NT2/D1 (cell line): ENCODE data around the gene METTL16.

ENCODE experiments used
- DNase-seq: peaks from one replicate; pipeline ENCODE4 v3.0.0-alpha.2; 2011; ENCODE audit warnings: low read depth, low spot score
- H3K27me3 ChIP-seq: 2 replicates; pipeline ENCODE4 v1.6.0; 2011; ENCODE audit warnings: mild to moderate bottlenecking; ENCODE audit not compliant: insufficient read length, insufficient read depth
- H3K36me3 ChIP-seq: 2 replicates; pipeline ENCODE4 v1.6.1; 2011; ENCODE audit warnings: mild to moderate bottlenecking, low read length, mixed read lengths; ENCODE audit not compliant: insufficient read depth, insufficient read length
- H3K4me1 ChIP-seq: 2 replicates; pipeline ENCODE4 v1.5.1; 2011; ENCODE audit not compliant: insufficient read depth, insufficient read length
- H3K4me3 ChIP-seq: 2 replicates; pipeline ENCODE4 v1.5.1; 2011; ENCODE audit warnings: low read depth; ENCODE audit not compliant: insufficient read length
- H3K9ac ChIP-seq: 2 replicates; pipeline ENCODE4 v1.6.0; 2011; ENCODE audit warnings: low read depth; ENCODE audit not compliant: insufficient read length
- H3K9me3 ChIP-seq: 2 replicates; pipeline ENCODE4 v1.5.1; 2011; ENCODE audit warnings: mild to moderate bottlenecking, low read length; ENCODE audit not compliant: insufficient read depth
- SUZ12 ChIP-seq: IDR thresholded peaks from 2 replicates; pipeline ENCODE4 v1.6.1; 2011; ENCODE audit not compliant: insufficient read length, insufficient read depth; ENCODE audit errors: extremely low read depth
- YY1 ChIP-seq: IDR thresholded peaks from 2 replicates; pipeline ENCODE4 v1.6.1; 2011; ENCODE audit not compliant: insufficient read length, insufficient read depth
- ZNF274 ChIP-seq: IDR thresholded peaks from 2 replicates; pipeline ENCODE4 v1.6.1; 2011; ENCODE audit warnings: mild to moderate bottlenecking, low read depth, low read length

The METTL16 gene

DNA sequence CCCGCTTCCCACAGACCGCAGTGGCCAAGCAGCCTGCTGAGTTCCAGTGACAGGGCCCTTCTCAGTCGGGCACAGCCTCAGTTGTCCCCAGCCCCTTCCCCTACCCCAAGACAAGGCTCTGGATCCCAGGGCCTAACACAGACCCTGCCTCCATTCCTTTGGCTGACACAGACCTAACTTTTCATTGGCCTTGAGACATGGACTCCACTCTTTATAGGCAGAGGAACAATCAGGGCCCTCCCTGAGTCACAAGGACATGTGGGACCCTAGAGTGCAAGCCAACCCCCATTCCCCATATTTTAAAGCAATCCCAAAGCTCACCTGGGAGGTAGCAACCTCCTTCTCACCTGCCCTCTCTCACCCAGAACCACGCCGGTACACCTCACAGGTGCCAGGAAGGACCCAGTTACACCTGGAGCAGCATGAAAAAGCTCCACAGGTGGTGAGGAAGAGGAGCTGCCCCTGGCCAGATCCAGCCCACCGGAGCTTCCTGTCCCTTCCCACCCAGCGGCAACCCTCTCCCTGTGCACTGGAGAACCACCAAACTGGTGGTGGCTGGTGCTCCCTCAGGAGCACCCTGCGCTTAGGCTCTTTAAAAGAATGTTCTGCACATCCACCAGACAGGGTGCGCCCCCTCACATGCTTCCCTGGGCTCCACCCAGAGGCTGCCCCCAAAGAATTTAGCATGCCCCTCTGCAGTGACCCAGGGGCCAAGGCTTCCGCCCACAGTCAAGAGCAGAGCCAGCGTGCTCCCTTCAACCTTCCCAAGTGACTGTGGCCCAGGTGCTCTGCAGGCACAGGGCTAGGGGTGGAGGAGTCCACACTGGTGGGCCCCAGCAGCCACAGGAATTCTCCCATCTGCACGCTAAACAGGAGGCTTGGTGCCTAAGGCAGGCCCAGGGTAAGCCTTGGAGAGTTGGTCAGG lies 114.2 kb downstream of the METTL16 start:
- H3K36me3 ChIP-seq, result no peaks in the 10 kb centered on the region
- peak overlapping the region; percentile 2 for H3K4me3 ChIP-seq
- TF ChIP-seq SUZ12 (no peak), ZNF274 (no peak), YY1 (no peak)
- H3K4me1 ChIP-seq, result peaks cover 38% of the 10 kb centered on the region
- DNase-seq, result no peak
- H3K9ac ChIP-seq, result peak overlapping the region; percentile 79
- no peaks in the 10 kb centered on the region for H3K9me3 ChIP-seq
- no peaks in the 10 kb centered on the region for H3K27me3 ChIP-seq

DNA sequence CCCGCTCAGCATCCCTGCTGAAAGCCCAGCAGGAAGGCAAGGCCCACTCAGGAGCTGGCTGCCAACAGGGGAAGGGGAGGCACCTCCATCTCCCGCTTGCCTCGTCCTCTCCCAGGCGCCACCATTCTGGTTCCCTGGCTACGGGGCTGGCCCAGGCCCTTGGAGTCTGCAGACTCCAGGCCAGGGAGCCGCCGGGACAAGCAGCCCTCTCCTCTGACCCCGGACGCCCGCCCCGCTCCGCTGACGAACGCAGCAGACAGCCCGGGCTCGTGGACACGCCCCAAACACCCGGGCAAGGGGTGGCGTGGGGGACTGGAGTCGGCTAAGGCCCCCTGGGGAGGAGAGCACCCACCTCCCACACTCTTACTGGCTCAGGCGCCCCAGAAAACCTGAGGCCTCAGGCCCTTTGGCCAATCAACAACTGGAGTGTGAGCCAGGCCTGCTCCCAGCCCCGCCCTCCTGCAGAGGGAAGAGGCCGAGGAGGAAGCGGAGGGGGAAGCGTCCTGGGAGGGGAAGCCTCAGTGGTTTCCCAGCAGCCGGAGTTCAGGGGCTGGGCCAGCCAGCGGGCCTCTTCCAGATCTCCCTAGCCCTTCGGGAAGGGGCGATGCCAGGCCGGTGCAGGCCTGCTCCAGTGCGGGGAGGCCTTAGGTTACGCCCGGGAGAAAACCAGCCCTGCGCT lies 115.0 kb downstream of the METTL16 start:
- TF ChIP-seq ZNF274 (no peak), YY1 (no peak), SUZ12 (no peak)
- peak; percentile 66 for DNase-seq
- Histone ChIP-seq H3K36me3 (no peaks in the 10 kb centered on the region), H3K4me3 (peak overlapping the region; percentile 43), H3K9me3 (no peaks in the 10 kb centered on the region), H3K4me1 (peaks cover 37% of the 10 kb centered on the region), H3K9ac (peak overlapping the region; percentile 88), H3K27me3 (no peaks in the 10 kb centered on the region)

DNA sequence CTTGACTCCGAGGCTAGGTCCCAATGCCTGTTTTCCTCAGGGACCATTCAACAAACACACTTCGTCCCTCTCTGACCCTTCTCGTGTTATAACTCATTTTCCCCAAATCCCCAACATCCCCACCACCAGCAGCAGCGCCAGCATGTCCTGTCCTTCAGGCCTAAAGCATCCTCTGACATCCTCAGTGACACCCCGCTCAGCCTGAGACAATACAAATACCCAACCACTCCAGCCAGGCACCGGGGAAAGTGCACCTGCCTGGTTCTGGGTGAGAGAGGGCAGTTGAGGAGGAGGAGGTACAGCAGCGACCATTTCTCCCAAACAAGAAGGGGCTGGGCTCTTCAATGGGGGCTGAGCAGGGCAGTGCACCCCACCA lies 115.5 kb downstream of the METTL16 start:
- H3K9ac ChIP-seq, result peak overlapping the region; percentile 88
- TF ChIP-seq YY1 (no peak), SUZ12 (no peak), ZNF274 (no peak)
- DNase-seq, result no peak

DNA sequence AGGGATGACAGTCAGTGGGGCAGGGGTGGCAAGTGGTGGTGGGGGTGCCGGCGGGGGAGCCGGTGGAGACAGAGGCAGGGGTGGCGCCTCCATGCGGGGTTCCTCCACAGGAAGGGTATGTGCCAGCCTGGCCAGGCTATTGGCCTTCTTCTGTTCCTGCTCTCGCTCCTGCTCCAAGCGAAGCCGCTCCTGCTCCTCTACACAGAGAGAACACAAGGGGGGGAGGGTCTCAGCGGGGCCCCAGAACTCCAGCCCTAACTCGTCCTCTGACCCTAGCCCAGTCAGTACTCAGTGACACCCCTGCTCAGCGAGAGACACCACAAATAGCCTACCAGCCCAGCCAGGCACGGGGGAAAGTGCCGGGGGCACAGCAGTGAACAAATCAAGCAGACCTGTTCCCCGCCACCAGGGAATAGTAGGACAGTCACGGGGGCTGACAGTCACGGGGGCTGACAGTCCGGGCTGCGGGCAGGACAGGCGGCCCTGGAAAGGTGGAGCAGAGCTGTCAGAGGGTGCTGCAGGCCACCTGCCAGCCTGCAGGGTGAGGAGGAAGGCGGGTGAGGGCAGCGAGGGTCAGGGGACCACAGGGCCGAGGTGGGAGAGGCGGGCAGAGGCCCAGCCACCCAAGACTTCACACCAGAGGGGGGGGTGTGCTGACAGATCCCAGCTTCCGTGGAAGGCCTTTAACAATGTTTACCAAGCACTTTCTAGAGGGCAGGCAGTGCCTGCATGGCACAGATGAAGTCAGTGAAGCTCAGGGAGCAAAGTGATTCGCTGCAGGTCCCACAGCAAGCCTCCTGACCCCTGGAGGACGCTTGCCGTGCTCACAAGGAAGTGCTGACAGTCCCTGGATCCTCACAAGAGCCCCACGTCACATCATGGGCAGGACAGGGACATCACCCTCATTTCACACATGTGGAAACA lies 116.2 kb downstream of the METTL16 start:
- no peak for DNase-seq
- Histone ChIP-seq H3K27me3 (no peaks in the 10 kb centered on the region), H3K9me3 (no peaks in the 10 kb centered on the region), H3K9ac (peak overlapping the region; percentile 88), H3K36me3 (peaks cover 3% of the 10 kb centered on the region), H3K4me1 (peaks cover 42% of the 10 kb centered on the region), H3K4me3 (no peak overlapping the region)
- TF ChIP-seq SUZ12 (no peak), YY1 (no peak), ZNF274 (no peak)

More for the DNA sequence above, 115.5 kb downstream of the METTL16 start:
- Histone ChIP-seq H3K4me1 (peaks cover 40% of the 10 kb centered on the region), H3K4me3 (peak overlapping the region; percentile 43), H3K9me3 (no peaks in the 10 kb centered on the region), H3K36me3 (peaks cover 3% of the 10 kb centered on the region), H3K27me3 (no peaks in the 10 kb centered on the region)

DNA sequence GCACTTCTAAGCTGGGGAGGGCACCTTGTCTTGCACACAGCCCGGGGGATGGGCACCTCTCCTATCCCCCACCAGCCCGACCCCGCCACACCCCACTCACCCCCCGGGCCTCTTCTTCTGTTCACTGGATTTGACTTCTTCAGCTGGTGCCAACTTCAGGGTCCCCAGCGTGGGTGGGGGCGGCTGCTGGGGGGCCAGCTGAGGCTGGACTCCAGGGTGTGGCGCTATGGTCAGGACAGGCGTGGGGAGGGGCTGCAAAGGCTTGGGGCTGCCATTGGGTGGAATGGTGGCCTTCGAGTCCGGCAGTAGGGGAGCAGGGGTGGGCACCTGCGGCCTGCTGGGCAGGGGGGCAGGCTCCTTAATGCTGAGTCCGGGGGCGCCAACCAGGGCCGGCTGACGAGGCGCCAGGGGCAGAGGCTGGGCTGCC lies 116.9 kb downstream of the METTL16 start:
- no peaks in the 10 kb centered on the region for H3K27me3 ChIP-seq
- peaks cover 45% of the 10 kb centered on the region for H3K4me1 ChIP-seq
- peak overlapping the region; percentile 63 for H3K9ac ChIP-seq
- no peaks in the 10 kb centered on the region for H3K9me3 ChIP-seq
- H3K36me3 ChIP-seq, result peaks cover 3% of the 10 kb centered on the region
- no peak overlapping the region for H3K4me3 ChIP-seq
- DNase-seq, result no peak
- TF ChIP-seq ZNF274 (no peak), SUZ12 (no peak), YY1 (no peak)

DNA sequence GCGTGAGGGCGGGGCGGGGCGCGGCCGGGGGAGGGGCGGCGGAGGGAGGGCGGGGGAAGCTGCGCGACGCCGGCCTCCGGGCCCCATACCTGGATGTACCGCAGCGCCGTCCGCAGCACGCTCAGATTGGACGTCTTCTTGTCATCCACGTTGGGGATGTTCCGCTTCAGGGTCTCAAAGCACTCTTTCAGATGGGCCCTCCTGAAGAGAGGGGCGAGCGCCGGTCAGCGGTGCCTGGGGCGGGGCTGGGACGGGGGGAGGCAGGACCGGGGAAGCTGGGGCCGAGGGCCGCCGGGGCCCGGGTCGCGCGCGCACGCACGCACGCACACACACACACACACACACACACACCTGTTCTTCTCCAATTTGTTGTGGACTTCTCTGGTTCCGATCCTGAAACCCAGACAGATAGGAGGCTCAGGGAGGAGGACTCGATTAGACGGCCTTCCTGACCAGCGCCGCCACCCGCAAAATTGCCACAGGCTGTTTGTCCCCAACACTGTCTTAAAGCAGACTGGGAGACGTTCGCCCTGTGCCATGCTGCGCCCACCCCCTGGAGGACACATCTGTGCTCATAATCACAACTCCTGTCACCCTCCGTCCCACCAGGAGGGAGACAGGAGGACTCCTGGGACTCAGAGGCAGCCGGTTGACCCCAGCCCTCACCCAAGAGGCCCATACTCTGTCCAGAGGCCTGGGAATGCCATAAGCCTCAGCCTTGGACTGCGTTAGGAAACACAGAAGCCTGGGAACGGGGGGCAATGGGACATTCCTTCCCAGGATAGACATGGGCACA lies 117.5 kb downstream of the METTL16 start:
- H3K4me1 ChIP-seq, result peaks cover 49% of the 10 kb centered on the region
- H3K27me3 ChIP-seq, result no peaks in the 10 kb centered on the region
- no peaks in the 10 kb centered on the region for H3K9me3 ChIP-seq
- no peak for DNase-seq
- peaks cover 3% of the 10 kb centered on the region for H3K36me3 ChIP-seq
- peak overlapping the region; percentile 21 for H3K4me3 ChIP-seq
- no peak for TF ChIP-seq SUZ12
- no peak for TF ChIP-seq ZNF274
- TF ChIP-seq YY1, result no peak
- peak overlapping the region; percentile 63 for H3K9ac ChIP-seq
